ENCODE data around the gene ORMDL3.
"Not testable (repeated sequence)": the region's sequence is repeated elsewhere in the genome, so short reads cannot be mapped to it uniquely, and the experiment has no call there.

The ORMDL3 gene

GRCh38 chr17:39948489-39948828 is 21.1 kb upstream of the ORMDL3 start:
- not testable (repeated sequence) for DNase-seq

GRCh38 chr17:39946551-39947330 is 19.3 kb upstream of the ORMDL3 start:
- DNase-seq, result no peak

- DNase-seq, result no peak
These were observed 17.0 kb upstream of the ORMDL3 start for GRCh38 chr17:39944393-39944711.

- DNase-seq, result no peak
These were observed 16.4 kb upstream of the ORMDL3 start for GRCh38 chr17:39943702-39944392.

GRCh38 chr17:39939588-39940419 is 12.4 kb upstream of the ORMDL3 start:
- DNase-seq, result peak; percentile 73

GRCh38 chr17:39939106-39939505 is 11.7 kb upstream of the ORMDL3 start:
- no peak for DNase-seq

- no peak for DNase-seq
These were observed 10.9 kb upstream of the ORMDL3 start for GRCh38 chr17:39938140-39938869.

GRCh38 chr17:39937447-39937846 is 10.0 kb upstream of the ORMDL3 start:
- DNase-seq, result no peak

GRCh38 chr17:39935909-39936308 is 8.5 kb upstream of the ORMDL3 start:
- no peak for DNase-seq

GRCh38 chr17:39934324-39934723 is 6.9 kb upstream of the ORMDL3 start:
- DNase-seq, result no peak

GRCh38 chr17:39933912-39934311 is 6.5 kb upstream of the ORMDL3 start:
- DNase-seq, result no peak

- no peak for DNase-seq
These were observed 2.4 kb upstream of the ORMDL3 start for GRCh38 chr17:39929646-39930407.

GRCh38 chr17:39928858-39929645 is 1.7 kb upstream of the ORMDL3 start:
- DNase-seq, result no peak

GRCh38 chr17:39927929-39928857 is 792 bp upstream of the ORMDL3 start:
- peak; percentile 83 for DNase-seq

GRCh38 chr17:39926588-39927100 is 757 bp downstream of the ORMDL3 start:
- peak; percentile 76 for DNase-seq

GRCh38 chr17:39926135-39926587 is 1.2 kb downstream of the ORMDL3 start:
- no peak for DNase-seq

- no peak for DNase-seq
These were observed 1.9 kb downstream of the ORMDL3 start for GRCh38 chr17:39925282-39926134.

GRCh38 chr17:39924691-39925055 is 2.7 kb downstream of the ORMDL3 start:
- no peak for DNase-seq
